Activated CD4-positive, CD25-positive, alpha-beta regulatory T cell treated with anti-CD3 and anti-CD28 coated beads, Interleukin-2, amount 50 U/mL, for 72 hours (primary cell): ENCODE results near the gene CIZ1.
"Not testable (repeated sequence)": the region's sequence is repeated elsewhere in the genome, so short reads cannot be mapped to it uniquely, and the experiment has no call there.

ENCODE experiments used
- DNase-seq: peaks from one replicate; pipeline ENCODE4 v3.0.0; 2021

The CIZ1 gene

DNA sequence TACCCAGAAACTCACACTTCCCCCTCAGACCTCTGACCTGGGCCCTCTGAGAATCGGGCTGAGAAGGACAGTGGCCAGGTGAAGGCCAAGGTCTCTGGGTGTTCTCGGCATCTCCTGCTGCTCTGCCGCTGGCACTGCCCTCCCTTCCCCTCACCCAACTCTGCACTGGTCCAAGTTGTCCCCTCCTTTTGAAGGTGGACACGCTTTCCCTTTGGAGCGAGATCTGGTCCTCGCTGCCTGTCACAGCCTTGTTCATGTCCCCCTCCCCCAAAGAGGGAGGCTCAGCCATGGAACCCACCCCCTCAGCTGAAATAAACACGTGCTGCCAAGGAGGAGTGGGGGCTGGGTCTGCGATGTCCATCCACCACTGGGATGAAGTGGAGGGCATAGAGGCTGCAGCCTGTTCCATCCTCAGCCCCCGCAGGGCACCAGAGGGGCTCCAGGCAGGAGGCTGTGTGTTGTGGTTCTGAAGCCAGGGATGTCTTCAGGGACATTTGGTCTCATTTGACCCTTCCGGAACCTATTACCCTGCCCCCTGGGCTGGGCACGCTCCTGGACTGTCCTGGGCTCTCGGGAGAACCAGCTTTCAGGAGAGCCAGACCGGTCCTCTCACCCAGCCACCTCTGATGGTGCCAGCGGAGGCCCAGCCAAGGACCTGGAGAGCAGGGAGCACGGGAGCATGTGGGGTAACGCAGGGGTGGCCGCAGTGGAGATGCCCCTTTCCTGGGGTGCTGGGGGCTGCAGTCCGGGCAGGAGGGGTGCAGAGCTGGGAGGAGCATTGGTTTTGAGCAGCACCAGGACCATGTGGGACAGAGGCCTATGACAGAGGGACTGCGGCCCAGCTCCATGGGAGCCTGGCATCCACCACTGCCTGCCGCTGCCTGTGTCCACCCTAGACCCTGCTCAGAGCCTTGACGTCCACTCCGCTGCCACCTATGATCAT, 46.9 kb downstream of the CIZ1 start:
- no peak for DNase-seq

DNA sequence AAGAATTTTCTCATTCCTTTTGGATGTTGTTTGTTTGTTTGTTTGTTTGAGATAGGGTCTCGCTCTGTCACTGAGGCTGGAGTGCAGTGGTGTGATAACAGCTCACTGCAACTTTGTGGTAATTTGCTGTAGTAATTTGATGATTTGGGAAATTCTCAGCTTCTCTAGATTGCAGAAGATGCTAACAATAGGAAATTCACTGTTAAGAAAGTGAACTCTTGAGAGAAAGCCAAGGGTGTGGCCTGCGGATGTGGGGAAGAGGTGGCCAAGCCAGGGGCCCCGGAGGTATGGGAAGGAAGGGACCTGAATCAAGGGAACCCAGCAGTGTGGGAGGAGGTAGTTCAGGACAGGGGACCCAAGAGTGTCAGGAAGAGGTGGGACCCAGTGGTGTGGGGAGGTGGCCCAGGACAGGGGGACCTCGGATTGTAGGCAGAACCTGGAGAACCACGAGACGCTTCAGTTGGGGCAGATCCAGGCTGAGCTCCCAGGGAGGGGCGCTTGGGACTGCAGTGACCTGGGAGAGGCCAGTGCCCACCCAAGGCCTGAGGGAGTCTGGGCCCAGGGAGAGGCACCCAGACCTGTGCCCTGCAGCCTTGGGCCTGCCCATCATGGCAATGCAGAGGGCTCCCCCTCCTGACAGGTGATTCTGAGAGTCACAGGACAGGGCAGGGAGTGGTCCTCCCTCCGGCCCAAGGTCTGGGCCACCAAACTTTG, 47.7 kb downstream of the CIZ1 start:
- no peak for DNase-seq

DNA sequence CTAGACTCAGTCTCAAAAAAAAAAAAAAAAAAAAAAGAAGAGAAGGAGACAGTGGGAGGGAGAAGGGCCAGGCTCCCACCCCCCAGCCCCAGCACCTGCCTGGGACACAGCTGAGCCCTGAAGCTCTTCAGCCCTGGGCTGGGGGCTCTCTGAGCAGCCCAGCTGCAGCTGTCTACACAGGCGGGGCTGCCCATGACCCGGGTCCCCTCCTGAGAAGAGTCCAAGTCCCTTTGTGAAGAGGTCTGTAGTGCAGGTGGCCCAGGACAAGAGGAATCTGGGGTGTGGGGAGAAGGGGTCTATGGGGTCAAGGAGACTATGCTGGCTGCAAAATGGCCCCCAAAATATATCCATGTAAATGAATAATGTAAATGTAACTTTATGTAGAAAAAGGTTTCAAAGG, 48.8 kb downstream of the CIZ1 start:
- no peak for DNase-seq

DNA sequence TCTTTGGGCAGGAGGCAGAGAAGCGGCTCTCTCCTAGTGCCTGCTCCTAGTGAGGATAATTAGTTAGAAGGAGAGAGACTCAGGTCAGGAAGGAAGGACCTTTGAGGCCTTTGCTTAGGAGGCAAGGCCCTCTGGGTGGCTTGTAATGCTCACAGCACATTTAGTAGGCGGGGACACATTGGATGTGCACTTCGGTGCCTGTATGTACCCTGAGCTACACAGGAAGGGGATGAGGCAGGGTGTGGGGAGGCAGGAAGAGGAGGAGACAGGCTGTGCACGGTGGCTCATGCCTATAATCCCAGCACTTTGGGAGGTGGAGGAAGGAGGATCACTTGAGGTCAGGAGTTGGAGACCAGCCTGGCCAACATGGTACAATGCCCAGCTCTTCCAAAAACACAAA, 49.3 kb downstream of the CIZ1 start:
- DNase-seq: no peak

DNA sequence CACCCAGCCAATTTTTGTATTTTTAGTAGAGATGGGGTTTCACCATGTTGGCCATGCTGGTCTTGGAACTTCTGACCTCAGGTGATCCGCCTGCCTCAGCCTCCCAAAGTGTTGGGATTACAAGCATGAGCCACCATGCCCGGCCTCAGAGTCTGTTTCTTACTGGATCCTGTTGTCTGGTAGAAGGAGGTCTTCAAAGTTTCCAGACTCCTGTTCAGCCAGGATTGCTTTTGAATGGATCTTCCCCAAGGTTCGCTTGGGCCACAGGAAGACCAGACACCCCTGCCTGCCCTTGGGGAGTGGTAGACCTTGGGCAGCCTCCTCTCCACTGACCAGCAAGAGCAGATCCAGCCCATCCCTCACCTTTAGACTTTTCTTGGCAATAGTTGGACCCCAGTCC, 49.8 kb downstream of the CIZ1 start:
- no peak for DNase-seq

DNA sequence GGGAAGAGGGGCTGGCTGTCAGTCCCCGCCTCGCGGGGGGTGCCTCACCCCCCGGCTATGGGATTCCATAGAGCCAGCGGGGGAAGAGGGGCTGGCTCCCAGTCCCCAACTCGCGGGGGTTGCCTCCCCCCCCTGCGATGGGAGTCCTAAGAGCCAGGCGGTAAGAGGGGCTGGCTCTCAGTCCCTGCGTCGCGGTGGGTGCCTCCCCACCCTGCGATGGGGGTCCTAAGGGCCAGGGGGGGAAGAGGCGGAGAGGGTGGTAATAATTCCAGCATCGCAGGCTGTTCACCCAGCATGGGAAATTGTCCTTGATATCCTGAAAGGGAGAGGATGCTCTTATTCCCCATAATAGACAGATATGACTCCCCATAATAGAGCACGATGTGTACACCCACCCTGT, 51.8 kb downstream of the CIZ1 start:
- DNase-seq: no peak

DNA sequence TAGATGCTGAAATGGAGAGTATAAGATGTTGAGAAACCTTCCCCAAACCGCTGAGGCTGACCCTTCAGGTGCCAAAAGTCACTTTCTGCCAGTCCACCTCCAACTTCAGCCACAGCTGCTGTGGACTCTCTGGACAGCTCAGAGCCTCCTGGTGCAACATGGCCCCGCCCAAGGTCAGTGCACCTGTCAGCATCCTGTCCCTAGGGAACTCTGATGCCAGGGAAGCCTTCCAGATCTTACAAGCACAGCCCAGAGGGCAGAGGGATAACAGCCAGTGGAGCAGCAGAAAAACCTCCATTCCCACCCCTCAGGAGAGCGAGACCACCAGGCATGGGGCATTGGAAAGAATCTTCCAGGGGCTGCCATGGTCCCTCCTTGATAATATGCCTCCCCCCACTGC, 53.4 kb downstream of the CIZ1 start:
- no peak for DNase-seq

DNA sequence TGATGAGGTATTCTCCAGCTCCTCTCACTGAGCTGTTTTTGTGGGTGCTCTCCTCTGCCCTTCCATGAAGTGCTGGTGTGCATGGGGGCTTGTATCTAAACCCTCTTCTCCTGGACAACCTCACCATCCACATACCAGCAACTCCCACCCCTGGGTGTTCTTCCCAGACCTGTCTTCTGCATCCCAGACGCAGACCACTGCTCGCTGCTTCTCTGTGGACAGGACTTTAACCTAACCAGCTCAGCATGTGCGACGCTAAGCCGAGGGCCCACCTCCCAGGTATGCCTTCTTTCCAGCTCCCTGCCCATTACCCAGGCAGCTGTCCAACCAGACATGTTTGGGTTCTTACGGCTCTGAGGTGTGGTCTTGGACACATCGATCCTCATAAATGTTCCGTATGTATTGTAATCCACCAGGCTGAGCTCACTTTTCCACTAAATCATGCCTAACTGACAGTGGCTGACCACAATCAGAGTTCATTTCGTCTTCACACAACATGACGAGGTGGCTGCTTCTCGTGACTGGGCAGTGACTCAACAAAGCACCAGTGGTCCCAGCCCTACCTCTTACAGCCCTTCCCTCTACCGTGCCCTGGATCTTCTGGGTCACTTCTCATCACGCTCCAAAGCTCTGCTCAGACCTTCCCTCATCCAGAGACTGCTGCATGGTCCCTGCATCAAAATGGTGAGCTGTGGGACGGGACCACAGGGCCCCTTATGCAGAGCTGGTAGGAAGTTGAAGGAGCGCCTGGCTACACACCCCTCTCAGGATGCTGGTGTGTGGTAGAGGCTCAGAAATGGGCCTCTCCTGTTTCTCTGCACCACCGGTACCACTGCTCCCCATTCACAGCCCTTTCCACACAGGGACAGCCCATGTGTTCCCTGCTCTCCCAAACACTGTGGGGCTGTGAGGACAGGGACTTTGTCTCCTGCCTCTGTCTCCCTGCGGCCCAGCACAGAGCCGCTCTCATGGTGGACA, 54.3 kb downstream of the CIZ1 start:
- DNase-seq: no peak

DNA sequence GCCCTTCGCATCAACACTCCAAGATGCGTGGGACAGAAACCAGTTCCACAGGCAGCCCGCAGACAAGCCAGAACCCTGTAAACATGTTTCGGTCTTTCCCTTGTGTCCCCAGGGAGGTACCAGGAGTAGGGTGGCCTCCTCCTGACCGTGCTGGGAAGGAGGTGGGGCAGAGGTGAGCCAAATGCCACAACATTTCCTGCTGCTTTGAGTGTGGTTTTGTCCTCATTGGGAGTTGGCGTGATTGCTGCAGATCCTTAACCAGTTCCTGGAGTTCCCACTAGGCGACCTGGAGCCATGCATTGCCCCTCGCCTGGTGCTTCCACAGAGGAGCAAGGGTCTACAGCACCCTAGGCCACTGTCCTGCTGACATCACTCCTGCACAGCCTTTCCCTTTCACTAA, 55.8 kb downstream of the CIZ1 start:
- DNase-seq: not testable (repeated sequence)

DNA sequence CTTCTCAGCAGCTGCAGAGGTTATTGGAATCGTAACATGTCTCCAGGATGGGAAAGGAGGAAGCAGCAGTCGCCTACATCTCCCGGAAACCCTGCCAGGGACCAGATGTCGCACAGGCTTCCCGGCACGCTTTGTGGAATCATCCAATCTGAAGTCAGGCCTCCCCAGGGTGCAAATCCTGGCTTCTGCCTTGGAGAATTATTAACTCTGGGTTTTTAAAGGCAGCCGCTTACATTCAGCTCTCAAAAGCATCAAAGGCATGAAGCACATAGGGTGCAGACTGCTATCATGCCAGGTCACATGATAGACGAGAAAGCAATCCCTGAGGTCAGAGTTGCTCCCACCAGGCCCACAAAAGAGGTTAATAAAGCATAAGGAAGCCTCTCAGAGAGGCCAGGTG, 59.2 kb downstream of the CIZ1 start:
- not testable (repeated sequence) for DNase-seq

DNA sequence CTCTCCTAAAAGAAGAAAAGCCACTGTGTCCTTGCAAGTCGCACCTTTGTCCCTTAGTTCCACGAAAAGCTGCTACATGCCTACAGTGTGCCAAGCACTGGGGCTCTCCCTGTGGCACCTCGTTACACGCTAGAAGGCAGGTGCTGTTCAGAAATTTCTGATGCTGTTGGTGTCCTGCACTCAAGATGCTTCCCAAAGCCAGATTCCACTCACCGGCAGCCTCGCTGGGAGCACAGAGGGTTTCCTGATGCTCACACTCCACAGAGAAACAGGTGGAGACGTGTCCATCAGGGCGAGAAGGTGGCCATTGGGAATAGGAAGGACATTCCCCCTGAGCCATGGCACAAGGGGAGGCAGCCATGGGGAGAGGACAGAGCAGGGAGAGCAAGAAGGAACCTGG, 60.0 kb downstream of the CIZ1 start:
- DNase-seq: not testable (repeated sequence)

DNA sequence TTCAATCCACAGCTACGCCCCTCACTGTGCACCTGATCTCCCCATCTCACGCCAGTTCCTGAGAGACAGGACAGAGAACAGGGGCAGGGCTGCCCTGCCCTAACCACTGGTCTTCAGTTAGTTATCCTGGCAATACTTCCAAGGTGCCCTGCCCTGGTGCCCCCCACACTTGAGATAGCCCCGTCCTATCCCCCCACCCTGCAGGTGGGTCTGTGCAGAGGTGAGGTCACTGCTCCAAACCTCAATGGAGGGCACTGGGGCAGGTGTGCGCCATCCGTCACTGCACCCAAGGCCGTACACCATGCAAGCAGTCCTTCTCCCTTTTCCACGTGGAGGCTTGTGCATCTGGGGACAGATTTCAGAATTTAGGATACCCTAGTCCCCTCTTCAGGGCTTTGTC, 60.7 kb downstream of the CIZ1 start:
- DNase-seq: not testable (repeated sequence)

DNA sequence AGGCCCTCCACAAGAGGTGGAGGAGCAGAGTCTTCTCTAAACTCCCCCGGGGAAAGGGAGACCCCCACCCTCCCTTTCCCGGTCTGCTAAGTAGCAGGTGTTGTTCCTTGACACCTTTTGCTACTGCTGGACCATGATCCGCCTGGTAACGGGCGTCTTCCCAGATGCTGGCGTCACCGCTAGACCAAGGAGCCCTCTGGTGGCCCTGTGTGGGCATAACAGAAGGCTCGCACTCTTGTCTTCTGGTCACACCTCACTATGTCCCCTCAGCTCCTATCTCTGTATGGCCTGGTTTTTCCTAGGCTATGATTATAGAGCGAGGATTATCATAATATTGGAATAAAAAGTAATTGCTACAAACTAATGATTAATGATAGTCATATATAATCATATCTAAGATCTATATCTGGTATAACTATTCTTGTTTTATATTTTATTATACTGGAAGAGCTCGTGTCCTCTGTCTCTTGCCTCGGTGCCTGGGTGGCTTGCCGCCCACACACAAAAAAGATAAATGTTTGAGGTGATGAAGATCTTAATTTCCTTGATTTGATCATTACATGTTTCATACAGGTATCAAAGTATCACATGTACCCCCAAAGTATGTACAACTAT, 61.3 kb downstream of the CIZ1 start:
- DNase-seq: peak; percentile 53

DNA sequence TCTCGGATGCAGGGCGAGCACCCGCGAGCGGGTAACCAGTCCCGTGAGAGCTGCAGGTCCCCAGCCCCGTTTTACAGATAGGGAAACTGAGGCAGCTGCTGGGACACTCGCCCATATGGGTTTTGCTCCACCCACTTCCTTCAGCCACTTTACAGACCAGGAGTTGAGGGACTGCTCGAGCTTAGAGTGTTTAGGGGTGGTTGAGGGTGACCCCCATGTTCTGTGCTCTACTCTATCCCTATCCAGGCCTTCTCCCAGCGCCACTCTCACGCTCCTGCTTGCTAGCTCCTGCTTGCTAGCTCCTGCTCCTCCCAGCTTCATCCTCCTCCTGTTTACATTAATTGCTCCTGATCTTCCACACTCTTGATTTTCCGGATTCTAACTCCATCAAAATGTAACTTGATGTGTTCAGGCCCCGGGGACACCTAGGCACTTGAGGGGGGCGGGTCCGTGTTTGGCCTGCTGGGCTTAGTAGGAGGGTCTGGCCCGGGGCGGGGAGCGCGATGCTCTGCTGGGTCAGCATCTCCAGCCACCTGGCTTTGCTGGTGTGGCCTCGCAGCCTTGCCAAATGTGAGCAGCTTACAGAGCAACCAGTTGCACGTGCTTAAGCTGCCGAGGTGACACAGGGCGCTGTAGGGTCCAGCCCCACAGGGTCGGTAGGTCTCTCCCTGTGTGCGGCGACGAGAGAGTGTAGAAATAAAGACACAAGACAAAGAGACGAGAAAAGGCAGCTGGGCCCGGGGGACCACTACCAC, 62.4 kb downstream of the CIZ1 start:
- no peak for DNase-seq

DNA sequence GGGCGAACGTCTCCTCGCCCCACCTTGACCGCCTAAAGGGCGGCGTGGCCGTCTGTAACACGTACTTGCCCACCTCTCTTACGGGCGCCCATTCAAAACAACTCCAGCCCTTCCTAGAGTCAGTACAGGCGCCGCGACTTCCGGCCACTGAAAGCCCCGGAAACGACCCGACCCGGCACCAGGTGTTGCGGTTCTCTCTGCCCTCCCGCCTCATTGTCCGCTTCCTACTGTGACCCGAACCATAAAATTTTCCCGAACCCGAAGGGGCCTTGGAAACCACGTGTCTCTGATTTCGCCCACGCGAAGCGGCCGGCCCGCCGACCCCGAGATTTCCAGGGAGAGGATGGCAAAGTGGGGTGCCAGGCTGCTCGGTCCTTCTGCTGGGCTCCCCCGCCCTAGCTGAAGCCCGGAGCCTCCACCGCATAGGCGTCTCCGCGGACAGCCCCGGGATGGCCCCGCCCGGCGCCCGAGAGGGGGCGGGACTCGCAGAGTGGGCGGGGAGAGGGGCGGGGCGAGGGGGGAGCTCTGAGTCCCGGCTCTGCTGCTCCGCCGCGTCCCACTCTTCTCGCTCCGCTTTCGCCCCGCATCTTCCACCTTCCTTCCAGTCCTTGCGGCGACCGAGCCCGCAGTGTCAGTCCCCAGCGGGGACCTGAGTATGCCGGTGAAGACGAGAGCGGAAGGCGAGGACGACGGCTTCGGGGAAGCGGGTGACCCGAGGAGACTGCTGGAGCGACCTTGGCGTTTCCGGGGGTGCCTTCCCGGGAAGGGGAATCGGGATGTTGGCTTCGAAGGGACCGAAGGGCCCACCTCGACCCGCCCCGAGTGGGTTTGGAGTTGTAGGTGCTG, 63.2 kb downstream of the CIZ1 start:
- DNase-seq: peak; percentile 87

DNA sequence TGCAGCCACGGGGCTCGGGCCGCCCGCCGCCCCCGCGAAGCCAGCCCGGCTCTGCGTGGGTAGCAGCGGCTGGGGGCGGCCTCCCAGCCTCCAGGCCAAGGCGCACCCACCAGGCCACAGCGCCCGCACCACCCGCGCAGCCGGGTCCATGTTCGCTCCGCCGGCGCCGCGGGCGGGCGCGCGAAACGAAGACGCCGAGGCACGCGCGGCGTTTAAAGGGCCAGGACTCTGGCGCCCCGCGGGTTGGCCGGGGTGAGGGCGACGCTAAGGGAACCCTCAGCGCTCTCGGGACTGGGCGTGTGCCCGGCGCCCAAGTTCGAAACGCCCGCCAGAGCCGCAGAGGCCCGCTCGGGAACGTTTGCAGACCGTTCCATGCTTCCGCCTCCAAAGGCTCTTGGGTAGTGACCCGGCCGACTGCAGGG, 63.8 kb downstream of the CIZ1 start, which contains the start of gene PTGES2:
PTGES2 (minus strand) TSS at position 162 of the 422 bp plus-strand sequence; CDS start at position 150, 12 bp downstream.
- DNase-seq: peak; percentile 79

DNA sequence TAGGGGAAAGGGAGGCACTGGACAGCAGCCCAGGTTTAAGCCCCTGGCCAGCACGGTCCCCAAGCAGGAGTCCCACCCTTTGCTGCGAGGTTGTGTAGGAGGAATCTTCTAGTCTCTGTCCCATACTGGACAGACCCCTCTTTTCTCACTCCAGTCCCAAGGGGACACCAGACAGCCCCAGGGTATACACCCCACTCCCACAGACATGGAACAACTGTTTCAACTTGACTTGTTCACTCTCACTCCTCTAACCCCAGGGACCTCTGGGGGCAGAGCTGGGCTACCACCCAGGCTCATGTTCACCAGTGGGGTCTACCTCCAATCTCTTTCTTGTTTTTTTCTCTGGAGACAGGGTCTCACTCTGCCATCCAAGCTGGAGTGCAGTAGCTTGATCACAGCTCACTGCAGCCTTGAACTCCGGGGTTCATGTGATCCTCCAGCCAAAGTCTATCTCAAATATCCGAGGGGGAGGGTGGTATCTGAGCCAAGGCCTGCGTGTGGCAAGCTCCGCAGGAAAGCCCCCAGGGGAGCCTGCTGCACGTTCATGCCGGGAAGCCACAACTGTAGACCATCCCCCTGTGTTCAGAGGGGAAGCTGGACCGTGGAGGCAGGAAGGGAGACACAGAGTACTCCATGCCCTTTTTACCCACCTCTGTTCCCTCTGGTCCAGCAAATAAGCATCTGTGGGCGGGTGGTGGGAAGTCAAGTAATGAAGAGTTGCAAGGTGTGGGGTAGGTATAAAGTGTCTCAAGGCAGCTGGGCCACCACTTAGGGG, 65.6 kb downstream of the CIZ1 start:
- no peak for DNase-seq

DNA sequence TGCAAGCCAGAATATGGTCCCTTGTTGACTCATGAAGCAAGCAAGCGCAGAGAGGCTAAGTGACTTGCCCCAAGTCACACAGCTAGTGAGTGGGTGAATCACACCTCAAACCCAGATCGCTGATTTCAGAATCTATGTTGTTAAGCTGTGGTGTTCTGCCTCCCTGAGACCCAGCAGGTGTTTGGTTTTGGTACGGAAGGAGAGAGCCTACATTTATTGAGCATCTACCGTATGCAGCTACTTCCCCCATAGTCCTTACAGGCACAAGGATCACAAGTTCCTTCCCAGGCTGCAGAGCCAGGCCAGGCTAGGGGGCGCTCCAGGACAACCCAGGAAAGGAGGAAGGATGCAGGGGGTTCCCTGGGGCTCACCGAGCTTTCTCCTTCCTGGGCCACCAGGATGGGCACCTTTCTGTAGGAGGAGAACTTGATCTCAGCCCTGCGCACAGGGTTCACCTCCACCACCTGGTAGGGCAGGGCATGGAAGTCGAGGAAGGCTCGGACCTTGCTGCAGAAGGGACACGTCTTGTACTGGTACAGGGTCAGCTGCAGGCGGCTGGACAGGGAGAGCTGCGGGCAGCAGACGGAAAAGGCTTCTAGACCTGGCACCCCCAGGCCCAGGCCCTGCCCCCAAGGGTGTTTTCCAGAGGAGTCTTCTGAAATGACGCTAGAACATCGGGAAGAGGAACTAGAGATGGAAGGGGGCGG, 66.3 kb downstream of the CIZ1 start:
- no peak for DNase-seq

DNA sequence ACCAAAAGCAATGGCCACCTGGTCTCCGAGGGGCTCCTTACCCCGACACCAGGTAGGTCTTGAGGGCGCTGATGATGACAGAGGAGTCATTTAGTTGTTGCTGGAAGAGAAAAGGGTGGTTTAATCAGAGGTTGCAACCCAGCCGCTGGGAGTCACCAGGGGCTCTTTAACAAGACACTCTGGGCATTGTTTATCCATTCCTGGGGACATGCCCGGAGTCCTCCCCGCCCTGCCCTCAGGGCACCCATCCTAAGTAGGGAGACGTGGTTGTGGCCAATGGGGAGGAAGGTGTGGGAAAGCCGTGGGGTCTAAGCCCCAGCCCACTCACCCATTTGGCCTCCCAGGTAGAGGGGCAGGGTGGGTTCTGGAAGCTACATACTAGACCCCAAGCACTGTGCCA, 66.9 kb downstream of the CIZ1 start:
- DNase-seq: no peak
